ENCODE measurements around the gene ANP32A.
"Not testable (repeated sequence)": the region's sequence is repeated elsewhere in the genome, so short reads cannot be mapped to it uniquely, and the experiment has no call there.

Gene ANP32A

GRCh38 chr15:68820295-68821189 lies at the start of gene ANP32A:
ANP32A (minus strand) TSS chr15:68820895; CDS start chr15:68820751, 144 bp downstream.
- peak within 1 kb of the TSS; percentile 65 to 98 (median 93) for H3K4me3 ChIP-seq
- peak within 1 kb of the TSS; percentile 92 to 100 (median 99) for H3K27ac ChIP-seq

GRCh38 chr15:68868296-68868695 lies 47.6 kb upstream of the ANP32A start:
- H3K4me3 ChIP-seq: no peak overlapping the region
- H3K27ac ChIP-seq: no peak overlapping the region

- no peak overlapping the region for H3K4me3 ChIP-seq
- no peak overlapping the region for H3K27ac ChIP-seq
Observed at GRCh38 chr15:68862415-68862814, 41.7 kb upstream of the ANP32A start.

GRCh38 chr15:68858666-68859065 lies 38.0 kb upstream of the ANP32A start:
- not testable (repeated sequence) for H3K4me3 ChIP-seq, H3K27ac ChIP-seq

GRCh38 chr15:68857443-68857842 lies 36.7 kb upstream of the ANP32A start:
- not testable (repeated sequence) for H3K27ac ChIP-seq, H3K4me3 ChIP-seq

GRCh38 chr15:68852461-68852860 lies 31.8 kb upstream of the ANP32A start:
- H3K4me3 ChIP-seq: no peak overlapping the region
- H3K27ac ChIP-seq: no peak overlapping the region

GRCh38 chr15:68851971-68852370 lies 31.3 kb upstream of the ANP32A start:
- Histone ChIP-seq H3K4me3 (no peak overlapping the region), H3K27ac (no peak overlapping the region)

- Histone ChIP-seq H3K4me3 (no peak overlapping the region), H3K27ac (no peak overlapping the region)
Observed at GRCh38 chr15:68849497-68849896, 28.8 kb upstream of the ANP32A start.

- Histone ChIP-seq H3K4me3 (no peak overlapping the region), H3K27ac (no peak overlapping the region)
Observed at GRCh38 chr15:68846851-68847439, 26.2 kb upstream of the ANP32A start.

GRCh38 chr15:68844856-68845550 lies 24.3 kb upstream of the ANP32A start:
- no peak overlapping the region for H3K4me3 ChIP-seq
- no peak overlapping the region for H3K27ac ChIP-seq

GRCh38 chr15:68843425-68844311 lies 23.0 kb upstream of the ANP32A start:
- no peak overlapping the region for H3K27ac ChIP-seq
- peak overlapping the region in 3 of 7 experiments; percentile 4 to 18 (median 15) for H3K4me3 ChIP-seq

- H3K27ac ChIP-seq: no peak overlapping the region
Observed at GRCh38 chr15:68842958-68843357, 22.3 kb upstream of the ANP32A start.

GRCh38 chr15:68834346-68834745 lies 13.7 kb upstream of the ANP32A start:
- Histone ChIP-seq H3K4me3 (no peak overlapping the region), H3K27ac (no peak overlapping the region)

More at GRCh38 chr15:68842958-68843357, 22.3 kb upstream of the ANP32A start:
- no peak overlapping the region for H3K4me3 ChIP-seq

GRCh38 chr15:68833700-68834331 lies 13.1 kb upstream of the ANP32A start:
- no peak overlapping the region for H3K27ac ChIP-seq
- H3K4me3 ChIP-seq: no peak overlapping the region

- no peak overlapping the region for H3K4me3 ChIP-seq
- no peak overlapping the region for H3K27ac ChIP-seq
Observed at GRCh38 chr15:68830141-68830785, 9.6 kb upstream of the ANP32A start.

GRCh38 chr15:68829068-68829467 lies 8.4 kb upstream of the ANP32A start:
- Histone ChIP-seq H3K27ac (no peak overlapping the region), H3K4me3 (no peak overlapping the region)

- Histone ChIP-seq H3K4me3 (no peak overlapping the region), H3K27ac (no peak overlapping the region)
Observed at GRCh38 chr15:68823561-68823960, 2.9 kb upstream of the ANP32A start.

- H3K4me3 ChIP-seq: no peak overlapping the region
- H3K27ac ChIP-seq: no peak overlapping the region
Observed at GRCh38 chr15:68822818-68823217, 2.1 kb upstream of the ANP32A start.
